Memory B cell (primary cell): ENCODE measurements around the gene RPTOR.
A peak's percentile ranks its signal among the peaks of the same experiment; 100 is the strongest.

Experiments used
- ATAC-seq: fragments of 150-1000 bp; cut with Tn5 transposase; 2 replicates; pipeline ENCODE4 v1.10.0; 2021; ENCODE audit warnings: low read depth, mild to moderate bottlenecking, moderate library complexity
- DNase-seq, 2 donors: peaks; one replicate each; pipeline ENCODE4 v3.0.0; 2022; ENCODE audit warnings: low spot score in 2 of 2
- H3K27ac Mint-ChIP-seq: one replicate; pipeline ENCODE4 v1.8.0; 2022; ENCODE audit warnings: mild to moderate bottlenecking, moderate library complexity, mixed read lengths
- H3K27me3 Mint-ChIP-seq: one replicate; pipeline ENCODE4 v1.8.0; 2022; ENCODE audit warnings: mixed read lengths
- H3K36me3 Mint-ChIP-seq: one replicate; pipeline ENCODE4 v1.8.0; 2022; ENCODE audit warnings: mild to moderate bottlenecking, mixed read lengths
- H3K4me1 Mint-ChIP-seq: one replicate; pipeline ENCODE4 v1.8.0; 2022; ENCODE audit warnings: mixed read lengths
- H3K4me3 Mint-ChIP-seq: one replicate; pipeline ENCODE4 v1.8.0; 2022; ENCODE audit warnings: mild to moderate bottlenecking, moderate library complexity, mixed read lengths
- H3K9me3 Mint-ChIP-seq: one replicate; pipeline ENCODE4 v1.8.0; 2022; ENCODE audit warnings: mixed read lengths

Gene RPTOR

DNA sequence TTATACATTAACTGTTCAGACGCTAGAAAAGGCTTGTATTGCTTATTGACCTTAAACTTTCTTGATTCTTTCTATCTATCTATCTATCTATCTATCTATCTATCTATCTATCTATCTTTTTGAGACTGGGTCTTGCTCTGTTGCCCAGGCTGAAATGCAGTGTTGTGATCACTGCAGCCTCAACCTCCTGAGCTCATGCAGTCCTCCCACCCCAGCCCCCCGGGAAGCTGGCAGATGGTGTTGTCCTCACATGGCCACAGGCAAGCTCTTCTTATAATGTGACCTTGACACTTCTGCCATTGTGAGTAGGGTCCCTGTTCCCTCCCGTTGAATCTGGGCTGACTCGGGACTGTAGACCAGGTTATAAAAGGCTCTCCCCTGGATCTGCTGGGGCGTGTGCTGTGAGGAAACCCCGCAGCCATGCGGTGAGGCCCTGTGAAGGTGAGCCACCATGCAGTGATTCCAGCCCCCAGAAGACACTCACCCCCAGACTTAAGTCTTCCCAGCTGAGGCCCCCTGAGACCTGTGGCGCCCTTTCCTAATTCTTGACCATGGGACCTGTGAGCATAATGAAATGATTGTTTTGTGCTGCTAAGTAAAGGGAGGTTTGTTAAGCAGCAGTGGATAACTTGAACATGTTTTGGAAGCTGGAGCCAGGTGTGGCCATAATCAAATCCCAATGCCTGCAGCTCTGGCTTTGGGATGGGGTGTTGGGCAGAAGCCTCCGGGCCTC lies 54.3 kb downstream of the RPTOR start:
- Mint-ChIP-seq H3K4me3 (no peak overlapping the region), H3K9me3 (no peaks in the 10 kb centered on the region), H3K36me3 (peaks cover 9% of the 10 kb centered on the region), H3K27me3 (no peaks in the 10 kb centered on the region), H3K27ac (no peak overlapping the region), H3K4me1 (peaks cover 28% of the 10 kb centered on the region)
- DNase-seq: no peak
- ATAC-seq: no peak

- Mint-ChIP-seq H3K27ac (no peak overlapping the region), H3K9me3 (no peaks in the 10 kb centered on the region), H3K4me1 (peaks cover 29% of the 10 kb centered on the region), H3K27me3 (no peaks in the 10 kb centered on the region), H3K36me3 (peaks cover 9% of the 10 kb centered on the region), H3K4me3 (no peak overlapping the region)
- DNase-seq (no peak), ATAC-seq (no peak)
Observed at GRCh38 chr17:80599546-80600305, 55.1 kb downstream of the RPTOR start.

DNA sequence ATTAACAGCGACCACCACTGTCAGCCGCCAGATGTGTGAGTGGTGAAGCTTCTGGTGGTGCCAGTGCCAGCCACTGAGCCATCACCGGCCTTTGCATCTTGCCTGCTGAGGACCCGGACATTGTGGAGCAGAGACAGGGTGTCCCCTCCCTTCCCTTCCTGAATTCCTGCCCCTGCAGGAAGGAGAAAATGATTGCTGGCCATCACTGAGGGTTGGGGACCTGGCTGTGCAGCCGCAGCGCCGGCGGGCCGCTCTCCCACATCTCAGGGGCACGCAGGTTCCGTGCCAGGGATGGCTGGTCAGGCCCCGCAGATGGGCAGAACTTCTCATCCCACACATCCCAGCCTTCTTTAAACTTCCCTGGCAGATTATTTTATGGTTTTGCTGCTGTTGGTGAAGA lies 56.5 kb downstream of the RPTOR start:
- Mint-ChIP-seq H3K4me3 (no peak overlapping the region), H3K27ac (no peak overlapping the region), H3K36me3 (peaks cover 9% of the 10 kb centered on the region), H3K27me3 (no peaks in the 10 kb centered on the region), H3K9me3 (no peaks in the 10 kb centered on the region), H3K4me1 (peaks cover 38% of the 10 kb centered on the region)
- no peak for ATAC-seq
- no peak for DNase-seq

DNA sequence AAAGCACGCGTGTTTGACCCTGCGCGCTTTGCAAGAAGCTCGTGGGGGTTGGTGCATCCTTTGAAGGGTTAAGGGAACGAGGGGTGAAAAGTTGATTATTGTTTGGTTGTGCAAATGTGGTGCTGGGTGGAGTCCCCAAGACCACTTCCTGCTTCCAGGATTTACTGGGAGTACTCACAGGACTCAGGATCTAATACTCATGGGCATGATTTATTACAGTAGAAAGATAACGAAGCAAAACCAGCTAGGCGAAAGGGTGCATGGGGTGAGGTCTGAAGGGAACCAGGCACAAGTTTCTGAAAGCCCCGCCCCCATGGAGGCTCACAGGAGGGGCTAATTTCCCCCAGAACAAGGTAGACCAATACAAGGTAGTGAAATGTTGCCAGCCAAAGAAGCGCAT lies 58.8 kb downstream of the RPTOR start:
- Mint-ChIP-seq H3K4me3 (no peak overlapping the region), H3K27me3 (no peaks in the 10 kb centered on the region), H3K9me3 (no peaks in the 10 kb centered on the region), H3K27ac (peak overlapping the region; percentile 55), H3K36me3 (peaks cover 5% of the 10 kb centered on the region), H3K4me1 (peaks cover 34% of the 10 kb centered on the region)
- ATAC-seq: no peak
- DNase-seq: no peak

GRCh38 chr17:80604009-80604669 lies 59.5 kb downstream of the RPTOR start:
- Mint-ChIP-seq H3K9me3 (no peaks in the 10 kb centered on the region), H3K36me3 (peaks cover 5% of the 10 kb centered on the region), H3K4me1 (peaks cover 36% of the 10 kb centered on the region), H3K27me3 (no peaks in the 10 kb centered on the region), H3K27ac (peak overlapping the region; percentile 72), H3K4me3 (peak overlapping the region; percentile 33)
- no peak for ATAC-seq
- DNase-seq: no peak

DNA sequence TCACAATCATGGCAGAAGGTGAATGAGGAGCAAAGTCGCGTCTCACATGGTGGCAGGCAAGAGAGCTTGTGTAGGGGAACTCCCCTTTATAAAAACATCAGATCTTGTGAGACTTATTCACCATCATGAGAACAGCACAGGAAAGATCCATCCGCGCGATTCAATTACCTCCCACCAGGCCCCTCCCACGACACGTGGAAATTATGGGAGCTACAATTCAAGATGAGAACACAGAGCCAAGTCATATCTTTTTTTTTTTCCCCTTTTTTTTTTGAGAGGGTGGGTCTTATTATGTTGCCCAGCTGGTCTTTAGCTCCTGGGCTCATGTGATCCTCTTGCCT lies 60.0 kb downstream of the RPTOR start:
- H3K27me3 Mint-ChIP-seq: no peaks in the 10 kb centered on the region
- H3K27ac Mint-ChIP-seq: peak overlapping the region; percentile 72
- H3K9me3 Mint-ChIP-seq: no peaks in the 10 kb centered on the region
- no peak for ATAC-seq
- DNase-seq: no peak
- peaks cover 35% of the 10 kb centered on the region for H3K4me1 Mint-ChIP-seq
- peak overlapping the region; percentile 33 for H3K4me3 Mint-ChIP-seq
- peaks cover 5% of the 10 kb centered on the region for H3K36me3 Mint-ChIP-seq

DNA sequence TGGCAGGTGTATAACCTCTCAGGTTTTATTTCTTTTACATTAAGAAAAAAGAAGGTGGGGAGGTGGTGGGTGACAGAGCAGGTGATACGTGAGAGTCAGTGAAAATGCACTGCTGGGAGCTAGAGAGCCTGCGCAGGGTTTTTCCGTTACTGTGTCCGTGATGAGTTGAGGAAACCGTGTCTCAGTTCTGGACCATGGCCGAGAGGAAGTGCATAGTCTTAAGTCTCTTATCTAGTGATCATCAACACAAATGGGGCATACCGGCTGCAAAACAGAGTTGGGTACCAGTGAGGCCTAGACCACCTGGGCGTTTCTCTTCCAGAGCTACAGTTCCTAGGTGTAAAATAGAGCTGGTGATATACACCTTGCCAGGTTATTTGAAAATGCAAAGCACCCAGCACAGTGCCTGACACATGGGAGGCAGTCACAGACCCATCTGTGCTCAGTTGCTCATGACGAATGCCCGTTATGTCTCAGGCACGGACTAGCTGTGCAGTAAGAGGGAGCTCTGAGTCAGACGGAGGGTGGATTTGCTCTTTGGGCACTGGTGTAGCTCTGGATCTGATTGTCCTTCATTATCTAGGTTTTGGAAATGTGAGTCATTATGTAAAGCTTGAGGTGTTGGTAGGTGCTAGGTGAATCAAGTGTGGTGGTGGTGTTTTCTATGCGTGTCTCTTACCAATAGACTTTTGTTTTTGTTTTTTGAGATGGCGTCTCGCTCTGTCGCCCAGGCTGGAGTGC lies 60.9 kb downstream of the RPTOR start:
- Mint-ChIP-seq H3K27ac (peak overlapping the region; percentile 72), H3K9me3 (no peaks in the 10 kb centered on the region), H3K27me3 (no peaks in the 10 kb centered on the region), H3K4me3 (peak overlapping the region; percentile 80), H3K36me3 (peaks cover 2% of the 10 kb centered on the region), H3K4me1 (peaks cover 40% of the 10 kb centered on the region)
- peak; percentile 79 for ATAC-seq
- DNase-seq: peak; percentile 5 to 30

GRCh38 chr17:80608326-80608725 lies 63.7 kb downstream of the RPTOR start:
- Mint-ChIP-seq H3K27ac (no peak overlapping the region), H3K4me1 (peaks cover 46% of the 10 kb centered on the region)

DNA sequence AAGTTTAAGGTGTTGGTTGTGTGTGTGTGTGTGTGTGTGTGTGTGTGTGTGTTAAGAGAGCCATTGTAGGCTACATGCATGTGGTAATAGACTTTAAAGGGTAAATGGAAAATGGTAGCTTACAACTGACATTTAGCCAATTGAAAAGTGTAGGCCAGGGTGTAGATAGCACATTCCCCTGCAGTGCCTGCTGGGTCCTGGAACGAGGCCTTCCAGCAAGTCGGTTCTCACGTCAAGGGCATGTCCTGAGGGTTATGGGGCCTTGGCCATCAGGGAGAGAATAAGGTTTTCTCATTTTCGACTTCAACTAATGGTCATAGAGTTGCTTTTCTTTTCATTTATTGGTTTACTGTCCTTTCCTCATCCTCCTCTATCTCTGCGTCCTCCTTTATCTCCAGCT lies 65.1 kb downstream of the RPTOR start:
- Mint-ChIP-seq H3K9me3 (no peaks in the 10 kb centered on the region), H3K4me3 (no peak overlapping the region), H3K4me1 (peaks cover 42% of the 10 kb centered on the region), H3K36me3 (peaks cover 4% of the 10 kb centered on the region), H3K27ac (no peak overlapping the region), H3K27me3 (no peaks in the 10 kb centered on the region)
- DNase-seq (no peak), ATAC-seq (no peak)

More at GRCh38 chr17:80608326-80608725, 63.7 kb downstream of the RPTOR start:
- DNase-seq (no peak), ATAC-seq (no peak)
- peaks cover 4% of the 10 kb centered on the region for H3K36me3 Mint-ChIP-seq
- no peaks in the 10 kb centered on the region for H3K9me3 Mint-ChIP-seq
- no peaks in the 10 kb centered on the region for H3K27me3 Mint-ChIP-seq
- H3K4me3 Mint-ChIP-seq: no peak overlapping the region

DNA sequence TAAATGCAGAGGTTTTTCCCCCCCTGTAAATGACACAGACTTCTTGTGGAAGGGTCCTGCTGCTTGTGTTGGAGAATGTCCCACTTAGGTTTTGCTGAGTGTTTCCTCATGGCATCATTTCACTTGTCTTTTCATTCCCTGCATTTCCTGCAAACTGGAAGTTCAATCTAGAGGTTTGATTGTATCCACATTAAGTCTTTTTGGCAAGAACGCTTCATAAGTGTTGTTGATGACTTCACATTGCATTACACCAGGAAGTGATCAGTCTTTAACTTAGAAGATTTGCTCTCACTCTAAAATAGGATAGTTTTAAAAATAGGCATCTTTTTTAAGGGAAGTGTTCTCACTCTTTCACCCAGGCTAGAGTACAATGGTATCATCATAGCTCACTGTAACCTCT lies 67.2 kb downstream of the RPTOR start:
- ATAC-seq (no peak), DNase-seq (no peak)
- H3K4me1 Mint-ChIP-seq: peaks cover 31% of the 10 kb centered on the region
- H3K27me3 Mint-ChIP-seq: no peaks in the 10 kb centered on the region
- H3K27ac Mint-ChIP-seq: no peak overlapping the region
- H3K9me3 Mint-ChIP-seq: no peaks in the 10 kb centered on the region
- H3K36me3 Mint-ChIP-seq: peaks cover 4% of the 10 kb centered on the region
- H3K4me3 Mint-ChIP-seq: no peak overlapping the region

DNA sequence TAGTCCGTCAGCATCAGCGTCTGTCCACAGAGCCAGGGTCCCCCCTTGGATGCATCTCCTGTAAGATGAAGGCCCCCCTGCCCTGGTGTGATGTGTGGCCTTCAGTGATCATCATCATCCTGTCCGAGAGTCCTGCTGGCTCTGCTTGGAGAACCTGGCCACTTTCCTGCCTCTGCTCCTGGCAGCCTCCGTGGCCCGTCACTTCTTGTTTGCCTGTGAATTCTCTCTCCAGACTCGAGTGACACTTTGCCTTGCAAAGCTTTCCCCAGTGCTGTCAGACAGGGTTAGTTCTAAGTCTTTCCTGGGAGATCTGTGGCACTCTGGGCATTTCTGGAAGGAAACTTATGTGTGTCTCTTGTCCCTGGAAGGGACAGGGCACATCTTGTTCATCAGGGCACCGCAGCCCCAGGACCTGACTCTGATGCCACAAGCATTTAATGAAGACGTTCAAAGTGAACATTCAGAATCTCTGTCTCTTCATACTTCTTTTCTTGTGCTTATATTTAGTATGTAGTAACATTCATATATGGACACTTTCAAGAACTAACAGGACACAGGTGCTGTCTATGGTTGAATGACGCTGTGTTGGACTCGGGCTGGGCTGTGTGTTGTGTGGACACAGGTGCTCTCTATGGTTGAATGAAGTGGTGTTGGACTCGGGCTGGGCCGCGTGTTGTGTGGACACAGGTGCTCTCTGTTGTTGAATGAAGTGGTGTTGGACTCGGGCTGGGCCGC lies 68.5 kb downstream of the RPTOR start:
- Mint-ChIP-seq H3K9me3 (no peaks in the 10 kb centered on the region), H3K27me3 (no peaks in the 10 kb centered on the region), H3K4me1 (peaks cover 31% of the 10 kb centered on the region), H3K27ac (peak overlapping the region; percentile 29), H3K4me3 (no peak overlapping the region), H3K36me3 (peaks cover 4% of the 10 kb centered on the region)
- ATAC-seq (no peak), DNase-seq (no peak)

GRCh38 chr17:80613732-80614071 lies 69.1 kb downstream of the RPTOR start:
- H3K27me3 Mint-ChIP-seq: no peaks in the 10 kb centered on the region
- H3K27ac Mint-ChIP-seq: peak overlapping the region; percentile 29
- H3K4me3 Mint-ChIP-seq: no peak overlapping the region
- H3K36me3 Mint-ChIP-seq: peaks cover 4% of the 10 kb centered on the region
- peaks cover 30% of the 10 kb centered on the region for H3K4me1 Mint-ChIP-seq
- DNase-seq (no peak), ATAC-seq (no peak)
- H3K9me3 Mint-ChIP-seq: no peaks in the 10 kb centered on the region

- Mint-ChIP-seq H3K36me3 (peaks cover 4% of the 10 kb centered on the region), H3K4me1 (peaks cover 27% of the 10 kb centered on the region)
- no peak for DNase-seq
Observed at GRCh38 chr17:80614332-80615047, 69.9 kb downstream of the RPTOR start.

More at GRCh38 chr17:80614332-80615047, 69.9 kb downstream of the RPTOR start:
- Mint-ChIP-seq H3K9me3 (no peaks in the 10 kb centered on the region), H3K4me3 (no peak overlapping the region), H3K27me3 (no peaks in the 10 kb centered on the region), H3K27ac (no peak overlapping the region)
- no peak for ATAC-seq
